Nephron progenitor cell (in vitro differentiated cells): Measurements from ENCODE around the gene MEX3A.

ENCODE experiments used
- DNase-seq: peaks from one replicate; pipeline ENCODE4 v3.0.0; 2021
- H3K27ac Mint-ChIP-seq: 2 replicates; pipeline ENCODE4 v1.8.0; 2021; ENCODE audit warnings: mild to moderate bottlenecking, moderate library complexity, mixed read lengths
- H3K27me3 Mint-ChIP-seq: 2 replicates; pipeline ENCODE4 v1.8.0; 2021; ENCODE audit warnings: mild to moderate bottlenecking, low read depth, mixed read lengths; ENCODE audit not compliant: poor library complexity
- H3K36me3 Mint-ChIP-seq: 2 replicates; pipeline ENCODE4 v1.8.0; 2021; ENCODE audit warnings: low read depth, mixed read lengths
- H3K4me1 Mint-ChIP-seq: 2 replicates; pipeline ENCODE4 v1.8.0; 2021; ENCODE audit warnings: mixed read lengths
- H3K4me3 Mint-ChIP-seq: 2 replicates; pipeline ENCODE4 v1.8.0; 2021; ENCODE audit warnings: mild to moderate bottlenecking, moderate library complexity, mixed read lengths
- H3K9me3 Mint-ChIP-seq: 2 replicates; pipeline ENCODE4 v1.8.0; 2021; ENCODE audit warnings: mild to moderate bottlenecking, moderate library complexity, mixed read lengths
- TF ChIP-seq, protein P1 (sequence below): fragments of 200-600 bp; sonication (generic); IDR thresholded peaks from 2 replicates; pipeline ENCODE4 v1.5.0; 2021; ENCODE audit warnings: antibody characterized with exemption

The MEX3A gene

DNA sequence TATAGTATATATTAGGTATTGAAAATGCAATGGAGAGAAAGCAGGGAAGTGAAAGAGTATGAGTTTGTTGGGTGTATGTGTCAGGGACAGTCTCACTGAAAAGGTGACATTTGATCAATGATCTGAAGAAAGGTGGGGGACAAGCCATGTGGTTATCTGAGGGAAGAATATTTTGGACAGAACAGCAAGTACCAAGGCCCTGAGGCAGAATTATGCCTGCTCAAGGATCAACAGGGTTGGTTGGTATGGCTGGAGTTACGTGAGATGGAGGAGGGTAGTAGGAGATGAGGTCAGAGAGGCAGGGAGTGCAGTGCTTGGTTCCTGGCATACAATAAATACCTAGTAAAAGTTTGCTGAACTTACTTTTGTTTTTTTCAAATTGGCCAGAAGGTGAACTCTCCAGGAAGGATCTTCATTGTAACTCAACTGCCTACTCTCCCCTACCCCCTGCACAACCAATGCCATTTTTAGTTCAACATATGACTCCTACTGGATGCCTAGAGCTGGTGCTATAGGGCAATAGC lies 25.9 kb downstream of the MEX3A start:
- Mint-ChIP-seq H3K27ac (no peak overlapping the region), H3K4me3 (peak overlapping the region; percentile 1), H3K27me3 (peaks cover 7% of the 10 kb centered on the region), H3K9me3 (no peaks in the 10 kb centered on the region), H3K4me1 (peaks cover 32% of the 10 kb centered on the region), H3K36me3 (peaks cover 19% of the 10 kb centered on the region)
- DNase-seq = no peak
- TF ChIP-seq, protein P1, sequence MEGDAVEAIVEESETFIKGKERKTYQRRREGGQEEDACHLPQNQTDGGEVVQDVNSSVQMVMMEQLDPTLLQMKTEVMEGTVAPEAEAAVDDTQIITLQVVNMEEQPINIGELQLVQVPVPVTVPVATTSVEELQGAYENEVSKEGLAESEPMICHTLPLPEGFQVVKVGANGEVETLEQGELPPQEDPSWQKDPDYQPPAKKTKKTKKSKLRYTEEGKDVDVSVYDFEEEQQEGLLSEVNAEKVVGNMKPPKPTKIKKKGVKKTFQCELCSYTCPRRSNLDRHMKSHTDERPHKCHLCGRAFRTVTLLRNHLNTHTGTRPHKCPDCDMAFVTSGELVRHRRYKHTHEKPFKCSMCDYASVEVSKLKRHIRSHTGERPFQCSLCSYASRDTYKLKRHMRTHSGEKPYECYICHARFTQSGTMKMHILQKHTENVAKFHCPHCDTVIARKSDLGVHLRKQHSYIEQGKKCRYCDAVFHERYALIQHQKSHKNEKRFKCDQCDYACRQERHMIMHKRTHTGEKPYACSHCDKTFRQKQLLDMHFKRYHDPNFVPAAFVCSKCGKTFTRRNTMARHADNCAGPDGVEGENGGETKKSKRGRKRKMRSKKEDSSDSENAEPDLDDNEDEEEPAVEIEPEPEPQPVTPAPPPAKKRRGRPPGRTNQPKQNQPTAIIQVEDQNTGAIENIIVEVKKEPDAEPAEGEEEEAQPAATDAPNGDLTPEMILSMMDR = no peak

DNA sequence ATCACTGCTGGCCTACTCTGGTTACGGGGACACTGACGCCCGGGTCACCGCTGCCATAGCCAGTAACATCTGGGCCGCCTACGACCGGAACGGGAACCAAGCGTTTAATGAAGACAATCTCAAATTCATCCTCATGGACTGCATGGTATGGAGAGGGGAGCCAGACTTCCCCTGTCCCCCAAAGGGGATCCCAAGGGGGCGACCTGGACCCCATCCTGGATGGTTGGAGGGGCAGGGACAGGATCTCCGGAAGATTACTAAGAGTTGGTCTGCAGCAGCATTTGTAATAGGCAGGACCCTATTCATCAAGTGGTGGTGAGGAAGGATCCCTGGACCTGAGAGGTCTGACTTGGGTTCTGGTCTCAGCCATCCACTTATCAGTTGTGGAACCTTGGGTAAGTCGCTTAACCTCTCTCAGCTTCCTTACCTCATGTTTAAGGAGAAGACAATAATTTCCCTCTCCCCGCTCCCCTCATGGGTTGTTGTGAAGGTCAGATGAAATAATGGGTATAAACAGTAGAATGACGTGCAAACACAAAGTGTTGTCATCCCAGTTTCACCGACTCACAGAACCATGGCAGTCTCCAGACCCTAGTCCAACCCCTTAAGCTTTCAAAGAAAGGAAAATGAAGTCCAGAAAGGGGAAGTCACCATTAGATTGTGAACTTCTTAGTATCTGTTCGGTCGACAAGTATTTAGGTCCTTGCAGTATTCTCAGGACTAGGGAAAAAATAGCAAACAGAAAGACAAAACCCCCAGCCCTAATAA lies 26.8 kb downstream of the MEX3A start:
- no peaks in the 10 kb centered on the region for H3K9me3 Mint-ChIP-seq
- H3K4me3 Mint-ChIP-seq = peak overlapping the region; percentile 93
- H3K36me3 Mint-ChIP-seq = peaks cover 25% of the 10 kb centered on the region
- no peak overlapping the region for H3K27ac Mint-ChIP-seq
- H3K27me3 Mint-ChIP-seq = peaks cover 4% of the 10 kb centered on the region
- DNase-seq = no peak
- H3K4me1 Mint-ChIP-seq = peaks cover 29% of the 10 kb centered on the region
- TF ChIP-seq, protein P1 = no peak

DNA sequence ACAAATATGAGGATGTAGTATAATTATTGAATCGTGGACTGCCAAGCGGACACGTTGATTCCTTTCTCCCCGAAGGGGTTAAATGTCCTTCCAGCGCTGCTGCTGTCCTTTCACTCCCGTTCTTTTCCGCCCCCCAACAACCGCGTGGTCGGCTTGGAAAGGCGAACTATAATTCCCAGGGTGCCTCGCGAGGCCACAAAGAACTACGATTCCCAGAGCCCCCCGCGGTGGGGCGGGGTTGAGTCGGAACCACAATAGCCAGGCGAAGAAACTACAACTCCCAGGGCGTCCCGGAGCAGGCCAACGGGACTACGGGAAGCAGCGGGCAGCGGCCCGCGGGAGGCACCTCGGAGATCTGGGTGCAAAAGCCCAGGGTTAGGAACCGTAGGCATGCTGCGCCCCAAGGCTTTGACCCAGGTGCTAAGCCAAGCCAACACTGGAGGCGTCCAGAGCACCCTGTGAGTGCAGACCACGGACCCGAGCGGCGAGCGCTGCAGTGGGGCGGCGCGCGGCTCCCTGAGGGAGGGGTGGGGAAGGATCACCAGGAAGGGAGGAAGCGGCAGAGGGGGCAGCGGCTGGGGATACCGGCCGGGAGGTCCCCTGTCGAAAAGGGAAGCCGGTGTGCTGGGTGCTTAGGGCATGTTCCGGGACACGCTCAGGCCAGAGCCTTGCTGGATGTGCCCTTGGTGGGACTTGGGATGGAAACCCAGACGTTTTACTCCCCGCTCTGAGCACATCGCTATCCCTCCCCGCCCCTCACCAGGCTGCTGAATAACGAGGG lies 27.6 kb downstream of the MEX3A start, which contains the start of gene LAMTOR2:
Gene LAMTOR2, plus strand, starts transcription at position 283 of the 781 bp plus-strand sequence. Its CDS starts 108 bp downstream, at position 391.
- H3K4me1 Mint-ChIP-seq = peaks cover 32% of the 10 kb centered on the region
- H3K27ac Mint-ChIP-seq = peak within 1 kb of the TSS; percentile 100
- H3K27me3 Mint-ChIP-seq = no peaks in the 10 kb centered on the region
- peaks cover 33% of the 10 kb centered on the region for H3K36me3 Mint-ChIP-seq
- TF ChIP-seq, protein P1 = no peak
- DNase-seq = peak; percentile 97
- peak within 1 kb of the TSS; percentile 96 for H3K4me3 Mint-ChIP-seq
- H3K9me3 Mint-ChIP-seq = no peaks in the 10 kb centered on the region

DNA sequence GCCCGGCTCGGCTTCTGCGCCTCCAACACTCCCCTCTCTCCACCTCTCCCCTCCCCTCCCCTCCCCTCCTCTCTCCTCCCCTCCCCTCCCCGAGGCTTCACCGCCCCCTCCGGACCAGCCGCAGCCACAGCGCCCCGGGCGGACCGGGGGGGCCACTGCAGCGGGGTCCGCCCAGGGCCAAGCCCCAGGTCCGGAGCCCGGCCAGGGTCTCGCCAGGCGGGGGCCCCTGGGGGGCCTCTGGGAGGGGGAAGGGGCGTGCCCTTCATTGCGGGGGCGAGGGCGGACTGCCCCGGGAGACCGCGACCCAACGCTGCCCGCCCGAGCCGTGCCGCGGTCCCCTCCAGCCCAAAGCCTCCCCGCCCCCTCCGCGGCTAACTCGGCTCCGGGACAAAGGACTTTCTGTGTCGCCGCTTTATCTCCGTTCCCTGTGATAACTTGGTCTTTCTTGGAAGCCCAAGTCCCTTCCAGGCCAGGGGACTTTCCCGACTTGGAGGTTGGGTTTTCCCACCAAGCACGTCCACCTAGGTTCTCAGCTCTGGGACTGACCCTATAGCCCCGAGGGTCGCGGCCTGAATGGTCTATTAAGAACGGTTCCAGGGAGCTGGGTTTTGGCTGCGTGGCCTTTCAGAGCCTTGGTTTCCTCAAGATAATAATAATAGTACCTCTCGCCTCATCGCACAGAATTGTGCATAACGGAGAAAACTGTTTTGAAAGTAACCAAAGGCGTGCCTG lies 28.3 kb downstream of the MEX3A start, which contains the start of gene UBQLN4:
Gene UBQLN4, minus strand, starts transcription at position 31 of the 732 bp plus-strand sequence. CDS start 97 bp downstream, outside the sequence.
- peak within 1 kb of the TSS; percentile 100 for H3K27ac Mint-ChIP-seq
- no peaks in the 10 kb centered on the region for H3K9me3 Mint-ChIP-seq
- no peaks in the 10 kb centered on the region for H3K27me3 Mint-ChIP-seq
- DNase-seq = peak; percentile 84
- H3K36me3 Mint-ChIP-seq = peaks cover 39% of the 10 kb centered on the region
- peak within 1 kb of the TSS; percentile 96 for H3K4me3 Mint-ChIP-seq
- TF ChIP-seq, protein P1 = peak; percentile 29
- peaks cover 32% of the 10 kb centered on the region for H3K4me1 Mint-ChIP-seq

DNA sequence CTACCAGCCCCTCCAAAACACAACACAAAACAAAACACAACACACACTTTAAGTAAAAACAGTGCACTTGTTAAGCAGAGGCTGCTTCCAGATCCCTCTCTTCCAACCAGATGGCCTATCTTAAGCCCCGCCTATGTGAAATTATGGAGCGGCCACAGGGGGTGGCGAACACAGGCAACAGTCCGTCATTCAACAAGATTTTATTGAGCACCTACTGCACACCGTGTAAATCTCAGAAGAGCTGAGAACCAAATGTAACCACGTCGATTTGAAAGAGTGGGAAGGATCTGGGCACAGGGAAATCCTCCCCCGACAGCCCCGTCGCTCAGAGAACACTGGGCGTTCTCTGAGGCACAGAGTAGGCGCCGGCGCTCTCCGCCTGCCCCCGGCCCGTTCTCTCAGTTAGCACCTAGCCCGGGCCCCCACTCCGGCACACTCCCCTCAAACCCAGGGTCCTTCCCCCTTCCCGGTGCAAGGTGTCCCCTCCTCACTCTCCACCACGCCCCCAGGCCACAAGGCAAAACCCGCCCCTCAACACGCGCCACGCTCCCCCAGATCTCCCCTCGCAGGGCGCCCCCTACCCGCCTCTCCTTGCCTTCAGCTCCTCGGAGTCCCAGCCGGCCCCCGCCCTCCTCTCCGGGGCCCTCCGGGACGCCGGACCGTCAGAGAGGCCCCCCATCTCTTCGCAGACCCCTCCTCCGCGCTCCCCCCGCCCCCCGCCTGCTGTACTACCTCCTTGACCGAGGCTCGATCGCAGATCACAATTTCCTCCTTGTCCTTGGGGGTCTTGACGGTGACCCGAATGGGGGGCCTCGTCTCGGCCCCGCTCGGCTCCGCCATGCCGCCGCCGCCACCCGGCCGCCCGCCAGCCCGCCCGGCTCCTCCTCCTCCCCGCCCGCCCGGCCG lies 29.1 kb downstream of the MEX3A start:
- H3K36me3 Mint-ChIP-seq = peaks cover 39% of the 10 kb centered on the region
- peaks cover 32% of the 10 kb centered on the region for H3K4me1 Mint-ChIP-seq
- peak; percentile 86 for DNase-seq
- peak overlapping the region; percentile 96 for H3K4me3 Mint-ChIP-seq
- peak overlapping the region; percentile 94 for H3K27ac Mint-ChIP-seq
- H3K9me3 Mint-ChIP-seq = no peaks in the 10 kb centered on the region
- TF ChIP-seq, protein P1 = peak; percentile 17
- no peaks in the 10 kb centered on the region for H3K27me3 Mint-ChIP-seq
